GM21423 (cell line): ENCODE measurements around the gene YES1.
"Not testable (repeated sequence)": the region's sequence is repeated elsewhere in the genome, so short reads cannot be mapped to it uniquely, and the experiment has no call there.

Experiments used
- ATAC-seq: cut with Tn5 transposase; IDR thresholded peaks from one replicate; pipeline ENCODE4 v1.9.1; 2021; ENCODE audit warnings: mild to moderate bottlenecking, moderate library complexity; ENCODE audit not compliant: unreplicated experiment

The YES1 gene

GRCh38 chr18:824179-824578 lies 12.1 kb upstream of the YES1 start:
- ATAC-seq = no peak

DNA sequence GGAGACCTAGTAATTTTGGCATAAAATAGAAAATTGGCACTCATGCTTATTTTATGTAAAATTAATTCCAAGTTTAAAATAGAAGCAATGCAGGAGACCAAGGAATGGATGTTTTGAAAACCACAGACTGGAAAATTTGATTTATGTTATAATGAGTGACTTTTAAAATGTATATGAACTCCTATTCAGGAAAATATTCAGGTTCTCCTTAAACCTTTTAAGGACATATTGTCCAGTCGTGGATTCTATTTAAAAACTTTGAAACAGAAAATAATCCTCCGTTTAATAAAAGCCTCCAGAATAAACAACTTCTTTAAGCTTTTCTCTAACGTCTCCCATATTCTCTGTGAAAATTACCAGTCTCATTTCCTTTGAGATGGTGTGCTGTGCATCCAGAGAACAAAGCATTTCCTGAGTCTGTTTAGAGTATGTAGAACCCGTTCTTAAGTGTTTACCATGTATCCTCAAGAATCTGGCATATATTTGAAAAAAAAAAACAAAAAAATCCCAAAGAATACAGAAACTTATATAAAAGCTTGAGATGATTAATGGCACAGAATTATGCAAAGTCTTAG lies 8.6 kb upstream of the YES1 start:
- ATAC-seq = no peak

GRCh38 chr18:816869-817268 lies 4.8 kb upstream of the YES1 start:
- no peak for ATAC-seq

- no peak for ATAC-seq
These were observed 4.1 kb upstream of the YES1 start for GRCh38 chr18:816088-816653.

DNA sequence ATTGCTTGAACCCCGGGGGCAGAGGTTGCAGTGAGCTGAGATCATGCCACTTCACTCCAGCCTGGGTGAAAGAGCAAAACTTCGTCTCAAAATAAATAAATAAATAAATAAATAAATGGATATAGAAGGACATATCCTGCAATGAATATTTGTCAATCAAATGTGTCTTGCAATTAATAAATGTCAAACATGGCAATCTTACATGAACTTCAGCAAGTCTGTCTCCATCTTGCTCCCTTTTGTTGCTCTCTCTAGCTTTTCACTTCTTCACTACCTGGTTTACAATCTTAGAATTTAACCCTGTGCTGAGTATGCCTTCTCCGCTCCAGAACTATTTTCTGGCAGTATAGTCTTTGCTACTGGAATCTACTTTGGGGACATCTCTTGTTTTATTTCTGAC lies 3.3 kb upstream of the YES1 start:
- ATAC-seq = no peak

- ATAC-seq = no peak
These were observed 2.5 kb upstream of the YES1 start for GRCh38 chr18:814300-815084.

GRCh38 chr18:813172-814071 lies 1.4 kb upstream of the YES1 start:
- peak; percentile 2 for ATAC-seq

GRCh38 chr18:812376-813171 lies 532 bp upstream of the YES1 start:
- ATAC-seq = peak; percentile 36

DNA sequence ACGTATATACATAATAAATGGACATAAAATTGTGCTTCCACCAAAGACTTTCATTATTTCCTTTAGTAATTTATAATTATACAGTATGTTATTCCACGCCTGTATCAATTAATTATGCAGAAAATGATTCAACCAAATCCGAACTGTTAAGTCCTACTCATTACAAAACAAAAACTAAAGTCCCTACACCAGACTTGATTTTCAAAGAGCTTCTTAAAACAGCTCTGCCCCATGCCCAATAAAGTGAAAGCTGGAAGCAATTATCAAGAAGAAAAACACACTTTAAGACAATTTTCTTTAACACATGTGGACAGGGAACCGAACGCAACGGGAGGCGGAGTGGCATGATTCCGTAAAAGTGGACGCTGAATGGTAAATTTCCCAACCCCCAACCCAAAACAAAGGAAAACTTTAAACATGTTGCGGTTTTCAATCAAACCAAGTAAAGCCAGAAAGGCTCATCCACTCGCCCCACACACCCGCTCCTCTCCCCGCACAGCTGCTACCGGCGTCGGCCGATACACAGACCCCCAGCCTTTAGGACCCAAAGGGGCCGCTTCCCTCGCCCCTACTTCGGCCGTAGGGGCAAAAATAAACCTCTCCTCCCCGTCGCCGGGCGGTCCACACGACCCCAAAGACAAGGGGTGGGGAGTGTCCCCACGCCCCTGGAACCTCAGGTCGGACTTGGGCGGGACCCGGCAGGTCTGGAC lies 705 bp downstream of the YES1 start:
- peak; percentile 7 for ATAC-seq

GRCh38 chr18:809985-810642 lies 1.9 kb downstream of the YES1 start:
- ATAC-seq = peak; percentile 30

GRCh38 chr18:809228-809627 lies 2.8 kb downstream of the YES1 start:
- not testable (repeated sequence) for ATAC-seq

- no peak for ATAC-seq
These were observed 3.5 kb downstream of the YES1 start for GRCh38 chr18:808502-808901.

DNA sequence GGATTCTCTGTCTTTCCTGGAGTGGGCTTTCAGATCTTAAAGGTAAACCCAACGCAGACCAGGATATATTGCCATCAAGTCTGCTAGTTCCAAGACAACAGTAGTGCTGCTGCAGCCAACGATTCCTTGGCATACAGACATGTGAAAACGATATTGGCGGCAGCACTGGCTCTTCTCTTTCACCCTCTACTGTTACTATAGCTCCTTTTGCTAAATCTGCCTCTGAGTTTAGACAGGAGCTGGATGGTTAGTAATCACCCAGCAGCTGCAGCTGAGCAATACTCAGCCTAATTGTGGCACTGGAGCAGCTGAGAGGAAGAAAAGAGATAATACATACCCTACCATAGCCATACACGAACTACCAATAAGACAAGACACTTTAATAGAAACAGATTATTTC lies 4.0 kb downstream of the YES1 start:
- ATAC-seq = no peak

- ATAC-seq = peak; percentile 38
These were observed 6.3 kb downstream of the YES1 start for GRCh38 chr18:805755-806110.

DNA sequence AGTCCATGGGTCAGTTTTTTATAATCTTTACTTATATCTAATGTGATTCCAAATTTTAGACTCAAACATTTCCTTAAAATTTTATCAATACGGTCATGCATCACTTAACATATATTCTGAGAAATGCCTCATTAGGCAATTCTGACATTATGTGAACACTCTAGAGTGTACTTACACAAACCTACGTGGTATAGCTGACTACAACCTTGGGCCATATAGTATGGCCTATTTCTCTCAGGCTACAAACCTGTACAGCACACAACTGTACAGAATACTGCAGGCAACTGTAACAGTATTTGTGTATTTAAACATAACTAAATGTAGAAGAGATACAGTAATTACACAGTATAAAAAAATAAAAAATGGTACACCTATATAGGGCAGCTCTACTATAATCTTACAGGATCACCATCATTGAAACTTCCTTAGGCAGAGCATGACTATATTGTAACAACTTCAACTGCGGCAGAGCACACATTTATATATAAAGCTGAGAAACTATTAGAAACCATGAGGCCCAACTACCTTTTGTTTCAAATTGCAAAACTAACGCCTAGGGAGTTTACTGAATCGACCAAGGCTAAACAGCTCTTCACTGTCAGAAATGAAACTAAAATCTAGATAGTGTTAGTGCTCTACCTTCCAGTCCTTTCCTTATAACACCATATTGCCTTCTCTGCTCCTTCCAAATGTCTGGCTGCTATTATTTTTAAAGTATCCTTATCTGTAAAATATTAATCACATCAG lies 6.9 kb downstream of the YES1 start:
- peak; percentile 31 for ATAC-seq

DNA sequence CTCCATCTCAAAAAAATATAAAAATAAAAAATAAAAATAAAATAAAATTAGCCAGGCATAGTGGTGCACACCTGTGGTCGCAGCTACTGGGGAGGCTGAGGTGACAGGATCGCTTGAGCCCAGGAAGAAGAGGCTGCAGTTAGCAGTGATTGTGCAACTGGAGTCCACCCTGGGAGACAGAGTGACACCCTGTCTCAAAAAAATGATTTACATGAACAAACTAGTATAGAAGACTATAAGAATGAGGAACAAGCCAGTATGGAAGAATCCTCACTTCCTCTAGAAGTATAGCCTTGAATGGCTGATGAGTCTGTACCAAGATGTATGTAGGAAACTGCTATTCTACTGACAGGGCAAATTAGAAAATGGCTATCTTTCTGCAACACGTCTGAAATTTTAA lies 10.9 kb downstream of the YES1 start:
- ATAC-seq = no peak

GRCh38 chr18:799943-800342 lies 12.1 kb downstream of the YES1 start:
- ATAC-seq = no peak

GRCh38 chr18:795383-795782 lies 16.7 kb downstream of the YES1 start:
- not testable (repeated sequence) for ATAC-seq

DNA sequence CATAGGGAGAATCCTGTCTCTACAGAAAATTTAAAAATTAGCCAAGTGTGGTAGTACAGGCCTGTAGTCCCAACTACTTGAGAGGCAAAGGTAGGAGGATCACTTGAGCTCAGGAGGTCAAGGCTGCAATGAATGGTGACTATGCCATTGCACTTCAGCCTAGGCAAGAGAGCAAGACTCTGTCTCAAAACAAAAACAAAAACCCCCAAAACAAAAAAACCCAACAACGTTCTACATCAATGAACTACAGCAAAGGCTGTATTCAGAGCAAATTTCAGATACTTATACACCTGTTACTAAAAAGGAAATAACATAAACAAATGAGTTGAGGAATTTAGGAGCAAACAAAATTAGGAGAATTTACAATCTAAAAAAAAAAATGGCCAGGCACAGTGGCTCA lies 22.6 kb downstream of the YES1 start:
- no peak for ATAC-seq
